GM23338 (cell line): ENCODE measurements around the gene MMP25. TPM values are rescaled to one million over a fixed set of nuclear protein-coding genes. Genes with fewer than 3 reads are reported as not detected.

Experiments
- ATAC-seq: fragments of 200-7000 bp; cut with Tn5 transposase; 3 replicates; pipeline ENCODE4 v1.9.1; 2020
- DNase-seq: peaks from one replicate; pipeline ENCODE4 v3.0.0-alpha.2; 2015; ENCODE audit warnings: low spot score
- H2AFZ ChIP-seq: fragments of 200-600 bp; sonication (generic); 2 replicates; pipeline ENCODE4 v1.8.0; 2016; ENCODE audit warnings: antibody characterized with exemption, mild to moderate bottlenecking, moderate library complexity
- H3F3A ChIP-seq: fragments of 200-600 bp; sonication (generic); replicated peaks from 2 replicates; pipeline ENCODE4 v1.8.0; 2017; ENCODE audit warnings: antibody characterized with exemption, mixed run types, low read depth
- H3K27ac ChIP-seq: fragments of 200-600 bp; sonication (generic); 2 replicates; pipeline ENCODE4 v1.6.1; 2016; ENCODE audit warnings: low read depth
- H3K27me3 ChIP-seq: fragments of 200-600 bp; sonication (generic); 2 replicates; pipeline ENCODE4 v1.8.0; 2016; ENCODE audit warnings: mild to moderate bottlenecking, mixed run types, moderate library complexity; ENCODE audit not compliant: insufficient read depth
- H3K36me3 ChIP-seq: fragments of 200-600 bp; sonication (generic); 2 replicates; pipeline ENCODE4 v1.8.0; 2016; ENCODE audit warnings: mild to moderate bottlenecking; ENCODE audit not compliant: insufficient read depth
- H3K4me1 ChIP-seq: fragments of 200-600 bp; sonication (generic); 2 replicates; pipeline ENCODE4 v1.8.0; 2016; ENCODE audit warnings: mild to moderate bottlenecking, moderate library complexity; ENCODE audit not compliant: insufficient read depth
- H3K4me2 ChIP-seq: fragments of 200-600 bp; sonication (generic); 2 replicates; pipeline ENCODE4 v1.7.1; 2017; ENCODE audit warnings: mixed run types
- H3K4me3 ChIP-seq: fragments of 200-600 bp; sonication (generic); 2 replicates; pipeline ENCODE4 v1.6.1; 2016; ENCODE audit warnings: mixed run types
- H3K79me2 ChIP-seq: fragments of 200-600 bp; sonication (generic); replicated peaks from 2 replicates; pipeline ENCODE4 v1.8.0; 2017; ENCODE audit warnings: mild to moderate bottlenecking; ENCODE audit not compliant: insufficient read depth
- H3K9me2 ChIP-seq: fragments of 200-600 bp; sonication (generic); 2 replicates; pipeline ENCODE4 v1.8.0; 2017; ENCODE audit not compliant: insufficient read depth
- H4K20me1 ChIP-seq: fragments of 200-600 bp; sonication (generic); replicated peaks from 2 replicates; pipeline ENCODE4 v1.8.0; 2017; ENCODE audit warnings: mild to moderate bottlenecking; ENCODE audit not compliant: insufficient read depth
- H3K27ac Mint-ChIP-seq: 2 replicates; pipeline ENCODE4 v1.8.0; 2020; ENCODE audit warnings: inconsistent platforms, mild to moderate bottlenecking, moderate library complexity, mixed read lengths
- H3K27me3 Mint-ChIP-seq: 3 replicates; pipeline ENCODE4 v1.8.0; 2022; ENCODE audit warnings: low read depth, mild to moderate bottlenecking, moderate library complexity, mixed read lengths, inconsistent platforms; ENCODE audit not compliant: insufficient read depth, poor library complexity
- H3K36me3 Mint-ChIP-seq: 3 replicates; pipeline ENCODE4 v1.8.0; 2021; ENCODE audit warnings: low read depth, mild to moderate bottlenecking, inconsistent platforms, moderate library complexity, mixed read lengths
- H3K4me1 Mint-ChIP-seq: 3 replicates; pipeline ENCODE4 v1.8.0; 2020; ENCODE audit warnings: mild to moderate bottlenecking, inconsistent platforms, mixed read lengths
- H3K4me3 Mint-ChIP-seq: 3 replicates; pipeline ENCODE4 v1.8.0; 2021; ENCODE audit warnings: moderate library complexity, mild to moderate bottlenecking, inconsistent platforms, mixed read lengths
- H3K9me3 Mint-ChIP-seq: 3 replicates; pipeline ENCODE4 v1.8.0; 2020; ENCODE audit warnings: moderate library complexity, mild to moderate bottlenecking, inconsistent platforms, mixed read lengths
- CREB1 ChIP-seq: fragments of 250-450 bp; sonication (Bioruptor Pico); IDR thresholded peaks from 2 replicates; pipeline ENCODE4 v1.5.0; 2020; ENCODE audit warnings: low read depth, mild to moderate bottlenecking, moderate library complexity
- EZH2 ChIP-seq: fragments of 200-600 bp; sonication (generic); IDR thresholded peaks from one replicate; pipeline ENCODE4 v1.8.0; 2017; ENCODE audit warnings: antibody characterized with exemption, mild to moderate bottlenecking, low read depth; ENCODE audit not compliant: unreplicated experiment
- EZH2phosphoT487 ChIP-seq: fragments of 200-600 bp; sonication (generic); IDR thresholded peaks from one replicate; pipeline ENCODE4 v1.8.1; 2018; ENCODE audit warnings: antibody characterized with exemption; ENCODE audit not compliant: unreplicated experiment
- JUNB ChIP-seq: IDR thresholded peaks from one replicate; pipeline ENCODE4 v1.6.1; 2016; ENCODE audit warnings: antibody characterized with exemption; ENCODE audit not compliant: unreplicated experiment
- NANOG ChIP-seq: IDR thresholded peaks from 2 replicates; pipeline ENCODE4 v1.6.1; 2016; ENCODE audit warnings: antibody characterized with exemption, borderline replicate concordance
- POLR2AphosphoS5 ChIP-seq: IDR thresholded peaks from 2 replicates; pipeline ENCODE4 v1.6.1; 2016; ENCODE audit warnings: antibody characterized with exemption, low read depth
- STAT1 ChIP-seq: IDR thresholded peaks from one replicate; pipeline ENCODE4 v1.6.1; 2016; ENCODE audit warnings: antibody characterized with exemption; ENCODE audit not compliant: unreplicated experiment
- ZNF114 ChIP-seq: fragments of 250-450 bp; sonication (Bioruptor Pico); IDR thresholded peaks from 2 replicates; pipeline ENCODE4 v1.5.0; 2020; ENCODE audit warnings: mild to moderate bottlenecking, moderate library complexity
- ZNF331 ChIP-seq: fragments of 250-450 bp; sonication (Bioruptor Pico); IDR thresholded peaks from 2 replicates; pipeline ENCODE4 v1.5.0; 2020; ENCODE audit warnings: low read depth, mild to moderate bottlenecking, moderate library complexity
- polyA plus RNA-seq: library from polyadenylated mRNA; unstranded; fragments of >200 nt; fragmentation: Nextera tagmentation; extraction: Ambion mirVana; gene quantifications from 2 replicates; pipeline ENCODE4 v1.2.1, GENCODE V29; 2016
- total RNA-seq: library from RNA; depleted of rRNA; stranded (reverse); fragments of >200 nt; shearing (Covaris generic); gene quantifications from 2 replicates; pipeline ENCODE4 v1.2.3, GENCODE V29; 2014
- TF ChIP-seq, protein P1 (sequence below): fragments of 250-450 bp; sonication (Bioruptor Pico); IDR thresholded peaks from 2 replicates; pipeline ENCODE4 v1.5.0; 2020; ENCODE audit warnings: mild to moderate bottlenecking, moderate library complexity
- TF ChIP-seq, protein P2 (sequence below), 2 experiments: fragments of 200-600 bp in 1 of 2; sonication (generic) in 1 of 2; conservative IDR thresholded peaks; 2 replicates each; pipeline versions ENCODE4 v1.5.1 to v1.6.1; 2016 to 2017; ENCODE audit warnings: antibody characterized with exemption in 2 of 2, low read depth in 2 of 2, mild to moderate bottlenecking in 2 of 2, moderate library complexity in 1 of 2
- TF ChIP-seq, protein P3 (sequence below): IDR thresholded peaks from one replicate; pipeline ENCODE4 v1.6.1; 2018; ENCODE audit warnings: antibody characterized with exemption; ENCODE audit not compliant: unreplicated experiment
- TF ChIP-seq, protein P4 (sequence below): IDR thresholded peaks from 2 replicates; pipeline ENCODE4 v1.6.1; 2016; ENCODE audit warnings: antibody characterized with exemption

The MMP25 gene
- total and polyA plus RNA-seq, 2 experiments from 2014 or later = 7.7 to 15.9 TPM

DNA sequence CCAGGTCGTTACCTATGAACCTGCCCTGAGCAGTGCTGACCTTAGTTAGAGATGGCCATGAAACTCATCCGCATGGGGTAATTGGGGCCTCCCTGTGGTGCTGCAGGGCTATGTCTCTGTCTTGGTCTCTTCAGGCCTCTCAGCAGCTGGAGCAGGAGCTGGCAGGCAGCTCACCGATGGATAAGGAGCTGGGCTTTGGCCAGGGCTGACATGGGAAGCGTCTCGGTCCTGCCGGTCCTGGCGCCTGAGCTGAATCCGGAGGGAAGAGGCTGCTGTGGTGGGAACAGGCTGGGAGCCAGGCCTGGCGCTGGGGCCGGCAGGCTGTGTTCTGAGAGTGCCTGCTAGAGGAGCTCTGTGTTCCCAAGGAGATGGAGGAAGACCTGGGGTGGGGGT is 29.2 kb downstream of the MMP25 start:
- H3K27me3 ChIP-seq = no peaks in the 10 kb centered on the region
- H3K79me2 ChIP-seq = no peaks in the 10 kb centered on the region
- H3K36me3 Mint-ChIP-seq = peaks cover 23% of the 10 kb centered on the region
- H3F3A ChIP-seq = no peaks in the 10 kb centered on the region
- H3K4me1 ChIP-seq = peaks cover 9% of the 10 kb centered on the region
- no peak for DNase-seq
- TF ChIP-seq EZH2 (no peak), STAT1 (no peak), CREB1 (CRISPR knock-in tag) (no peak), JUNB (no peak), NANOG (no peak), EZH2phosphoT487 (no peak), POLR2AphosphoS5 (no peak), ZNF331 (no peak), ZNF114 (no peak)
- TF ChIP-seq, protein P1, sequence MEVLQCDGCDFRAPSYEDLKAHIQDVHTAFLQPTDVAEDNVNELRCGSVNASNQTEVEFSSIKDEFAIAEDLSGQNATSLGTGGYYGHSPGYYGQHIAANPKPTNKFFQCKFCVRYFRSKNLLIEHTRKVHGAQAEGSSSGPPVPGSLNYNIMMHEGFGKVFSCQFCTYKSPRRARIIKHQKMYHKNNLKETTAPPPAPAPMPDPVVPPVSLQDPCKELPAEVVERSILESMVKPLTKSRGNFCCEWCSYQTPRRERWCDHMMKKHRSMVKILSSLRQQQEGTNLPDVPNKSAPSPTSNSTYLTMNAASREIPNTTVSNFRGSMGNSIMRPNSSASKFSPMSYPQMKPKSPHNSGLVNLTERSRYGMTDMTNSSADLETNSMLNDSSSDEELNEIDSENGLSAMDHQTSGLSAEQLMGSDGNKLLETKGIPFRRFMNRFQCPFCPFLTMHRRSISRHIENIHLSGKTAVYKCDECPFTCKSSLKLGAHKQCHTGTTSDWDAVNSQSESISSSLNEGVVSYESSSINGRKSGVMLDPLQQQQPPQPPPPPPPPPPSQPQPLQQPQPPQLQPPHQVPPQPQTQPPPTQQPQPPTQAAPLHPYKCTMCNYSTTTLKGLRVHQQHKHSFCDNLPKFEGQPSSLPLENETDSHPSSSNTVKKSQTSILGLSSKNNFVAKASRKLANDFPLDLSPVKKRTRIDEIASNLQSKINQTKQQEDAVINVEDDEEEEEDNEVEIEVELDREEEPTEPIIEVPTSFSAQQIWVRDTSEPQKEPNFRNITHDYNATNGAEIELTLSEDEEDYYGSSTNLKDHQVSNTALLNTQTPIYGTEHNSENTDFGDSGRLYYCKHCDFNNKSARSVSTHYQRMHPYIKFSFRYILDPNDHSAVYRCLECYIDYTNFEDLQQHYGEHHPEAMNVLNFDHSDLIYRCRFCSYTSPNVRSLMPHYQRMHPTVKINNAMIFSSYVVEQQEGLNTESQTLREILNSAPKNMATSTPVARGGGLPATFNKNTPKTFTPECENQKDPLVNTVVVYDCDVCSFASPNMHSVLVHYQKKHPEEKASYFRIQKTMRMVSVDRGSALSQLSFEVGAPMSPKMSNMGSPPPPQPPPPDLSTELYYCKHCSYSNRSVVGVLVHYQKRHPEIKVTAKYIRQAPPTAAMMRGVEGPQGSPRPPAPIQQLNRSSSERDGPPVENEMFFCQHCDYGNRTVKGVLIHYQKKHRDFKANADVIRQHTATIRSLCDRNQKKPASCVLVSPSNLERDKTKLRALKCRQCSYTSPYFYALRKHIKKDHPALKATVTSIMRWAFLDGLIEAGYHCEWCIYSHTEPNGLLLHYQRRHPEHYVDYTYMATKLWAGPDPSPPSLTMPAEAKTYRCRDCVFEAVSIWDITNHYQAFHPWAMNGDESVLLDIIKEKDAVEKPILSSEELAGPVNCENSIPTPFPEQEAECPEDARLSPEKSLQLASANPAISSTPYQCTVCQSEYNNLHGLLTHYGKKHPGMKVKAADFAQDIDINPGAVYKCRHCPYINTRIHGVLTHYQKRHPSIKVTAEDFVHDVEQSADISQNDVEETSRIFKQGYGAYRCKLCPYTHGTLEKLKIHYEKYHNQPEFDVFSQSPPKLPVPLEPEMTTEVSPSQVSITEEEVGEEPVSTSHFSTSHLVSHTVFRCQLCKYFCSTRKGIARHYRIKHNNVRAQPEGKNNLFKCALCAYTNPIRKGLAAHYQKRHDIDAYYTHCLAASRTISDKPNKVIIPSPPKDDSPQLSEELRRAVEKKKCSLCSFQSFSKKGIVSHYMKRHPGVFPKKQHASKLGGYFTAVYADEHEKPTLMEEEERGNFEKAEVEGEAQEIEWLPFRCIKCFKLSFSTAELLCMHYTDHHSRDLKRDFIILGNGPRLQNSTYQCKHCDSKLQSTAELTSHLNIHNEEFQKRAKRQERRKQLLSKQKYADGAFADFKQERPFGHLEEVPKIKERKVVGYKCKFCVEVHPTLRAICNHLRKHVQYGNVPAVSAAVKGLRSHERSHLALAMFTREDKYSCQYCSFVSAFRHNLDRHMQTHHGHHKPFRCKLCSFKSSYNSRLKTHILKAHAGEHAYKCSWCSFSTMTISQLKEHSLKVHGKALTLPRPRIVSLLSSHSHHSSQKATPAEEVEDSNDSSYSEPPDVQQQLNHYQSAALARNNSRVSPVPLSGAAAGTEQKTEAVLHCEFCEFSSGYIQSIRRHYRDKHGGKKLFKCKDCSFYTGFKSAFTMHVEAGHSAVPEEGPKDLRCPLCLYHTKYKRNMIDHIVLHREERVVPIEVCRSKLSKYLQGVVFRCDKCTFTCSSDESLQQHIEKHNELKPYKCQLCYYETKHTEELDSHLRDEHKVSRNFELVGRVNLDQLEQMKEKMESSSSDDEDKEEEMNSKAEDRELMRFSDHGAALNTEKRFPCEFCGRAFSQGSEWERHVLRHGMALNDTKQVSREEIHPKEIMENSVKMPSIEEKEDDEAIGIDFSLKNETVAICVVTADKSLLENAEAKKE (CRISPR knock-in tag) = no peak
- TF ChIP-seq, protein P2, sequence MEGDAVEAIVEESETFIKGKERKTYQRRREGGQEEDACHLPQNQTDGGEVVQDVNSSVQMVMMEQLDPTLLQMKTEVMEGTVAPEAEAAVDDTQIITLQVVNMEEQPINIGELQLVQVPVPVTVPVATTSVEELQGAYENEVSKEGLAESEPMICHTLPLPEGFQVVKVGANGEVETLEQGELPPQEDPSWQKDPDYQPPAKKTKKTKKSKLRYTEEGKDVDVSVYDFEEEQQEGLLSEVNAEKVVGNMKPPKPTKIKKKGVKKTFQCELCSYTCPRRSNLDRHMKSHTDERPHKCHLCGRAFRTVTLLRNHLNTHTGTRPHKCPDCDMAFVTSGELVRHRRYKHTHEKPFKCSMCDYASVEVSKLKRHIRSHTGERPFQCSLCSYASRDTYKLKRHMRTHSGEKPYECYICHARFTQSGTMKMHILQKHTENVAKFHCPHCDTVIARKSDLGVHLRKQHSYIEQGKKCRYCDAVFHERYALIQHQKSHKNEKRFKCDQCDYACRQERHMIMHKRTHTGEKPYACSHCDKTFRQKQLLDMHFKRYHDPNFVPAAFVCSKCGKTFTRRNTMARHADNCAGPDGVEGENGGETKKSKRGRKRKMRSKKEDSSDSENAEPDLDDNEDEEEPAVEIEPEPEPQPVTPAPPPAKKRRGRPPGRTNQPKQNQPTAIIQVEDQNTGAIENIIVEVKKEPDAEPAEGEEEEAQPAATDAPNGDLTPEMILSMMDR (conservative IDR thresholded peaks at IDR 0.05; ENCODE audit: low read depth in 2 of 2) = no peak
- TF ChIP-seq, protein P3, sequence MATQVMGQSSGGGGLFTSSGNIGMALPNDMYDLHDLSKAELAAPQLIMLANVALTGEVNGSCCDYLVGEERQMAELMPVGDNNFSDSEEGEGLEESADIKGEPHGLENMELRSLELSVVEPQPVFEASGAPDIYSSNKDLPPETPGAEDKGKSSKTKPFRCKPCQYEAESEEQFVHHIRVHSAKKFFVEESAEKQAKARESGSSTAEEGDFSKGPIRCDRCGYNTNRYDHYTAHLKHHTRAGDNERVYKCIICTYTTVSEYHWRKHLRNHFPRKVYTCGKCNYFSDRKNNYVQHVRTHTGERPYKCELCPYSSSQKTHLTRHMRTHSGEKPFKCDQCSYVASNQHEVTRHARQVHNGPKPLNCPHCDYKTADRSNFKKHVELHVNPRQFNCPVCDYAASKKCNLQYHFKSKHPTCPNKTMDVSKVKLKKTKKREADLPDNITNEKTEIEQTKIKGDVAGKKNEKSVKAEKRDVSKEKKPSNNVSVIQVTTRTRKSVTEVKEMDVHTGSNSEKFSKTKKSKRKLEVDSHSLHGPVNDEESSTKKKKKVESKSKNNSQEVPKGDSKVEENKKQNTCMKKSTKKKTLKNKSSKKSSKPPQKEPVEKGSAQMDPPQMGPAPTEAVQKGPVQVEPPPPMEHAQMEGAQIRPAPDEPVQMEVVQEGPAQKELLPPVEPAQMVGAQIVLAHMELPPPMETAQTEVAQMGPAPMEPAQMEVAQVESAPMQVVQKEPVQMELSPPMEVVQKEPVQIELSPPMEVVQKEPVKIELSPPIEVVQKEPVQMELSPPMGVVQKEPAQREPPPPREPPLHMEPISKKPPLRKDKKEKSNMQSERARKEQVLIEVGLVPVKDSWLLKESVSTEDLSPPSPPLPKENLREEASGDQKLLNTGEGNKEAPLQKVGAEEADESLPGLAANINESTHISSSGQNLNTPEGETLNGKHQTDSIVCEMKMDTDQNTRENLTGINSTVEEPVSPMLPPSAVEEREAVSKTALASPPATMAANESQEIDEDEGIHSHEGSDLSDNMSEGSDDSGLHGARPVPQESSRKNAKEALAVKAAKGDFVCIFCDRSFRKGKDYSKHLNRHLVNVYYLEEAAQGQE = no peak
- TF ChIP-seq, protein P4, sequence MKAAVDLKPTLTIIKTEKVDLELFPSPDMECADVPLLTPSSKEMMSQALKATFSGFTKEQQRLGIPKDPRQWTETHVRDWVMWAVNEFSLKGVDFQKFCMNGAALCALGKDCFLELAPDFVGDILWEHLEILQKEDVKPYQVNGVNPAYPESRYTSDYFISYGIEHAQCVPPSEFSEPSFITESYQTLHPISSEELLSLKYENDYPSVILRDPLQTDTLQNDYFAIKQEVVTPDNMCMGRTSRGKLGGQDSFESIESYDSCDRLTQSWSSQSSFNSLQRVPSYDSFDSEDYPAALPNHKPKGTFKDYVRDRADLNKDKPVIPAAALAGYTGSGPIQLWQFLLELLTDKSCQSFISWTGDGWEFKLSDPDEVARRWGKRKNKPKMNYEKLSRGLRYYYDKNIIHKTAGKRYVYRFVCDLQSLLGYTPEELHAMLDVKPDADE = no peak
- H3K36me3 ChIP-seq = no peaks in the 10 kb centered on the region; the same call in 1 of the 2 replicates
- H3K27ac ChIP-seq = no peak overlapping the region
- H4K20me1 ChIP-seq = no peaks in the 10 kb centered on the region
- H3K4me3 ChIP-seq = no peak overlapping the region
- H3K27ac Mint-ChIP-seq = no peak overlapping the region
- H2AFZ ChIP-seq = no peak overlapping the region
- peaks cover 41% of the 10 kb centered on the region for H3K4me1 Mint-ChIP-seq
- no peaks in the 10 kb centered on the region for H3K9me2 ChIP-seq
- no peak overlapping the region for H3K4me2 ChIP-seq
- peak; percentile 63 for ATAC-seq
- H3K9me3 Mint-ChIP-seq = no peaks in the 10 kb centered on the region; the same call in 2 of the 3 replicates
- no peak overlapping the region for H3K4me3 Mint-ChIP-seq
- peaks cover 13% of the 10 kb centered on the region for H3K27me3 Mint-ChIP-seq
